Liver (tissue), 9 donors: Measurements from ENCODE around the gene EWSR1. TPM values are rescaled to one million over a fixed set of nuclear protein-coding genes. Genes with fewer than 3 reads are reported as not detected.
A peak's percentile ranks its signal among the peaks of the same experiment; 100 is the strongest.
"Not testable (repeated sequence)": the region's sequence is repeated elsewhere in the genome, so short reads cannot be mapped to it uniquely, and the experiment has no call there.

Experiments
- DNase-seq: peaks from one replicate; pipeline ENCODE4 v3.0.0-alpha.2; 2017; ENCODE audit warnings: low spot score
- H3K27ac ChIP-seq, 2 donors: one replicate each; pipeline ENCODE4 v1.7.0; 2013; ENCODE audit warnings: inconsistent platforms in 2 of 2, low read length in 2 of 2, control low read depth in 1 of 2, low read depth in 1 of 2, mild to moderate bottlenecking in 1 of 2
- H3K27me3 ChIP-seq, 4 donors: one replicate each; pipeline versions ENCODE4 v1.6.1 to v1.7.0; 2013; ENCODE audit warnings: low read length in 3 of 4, inconsistent platforms in 1 of 4, mild to moderate bottlenecking in 1 of 4, moderate library complexity in 1 of 4; ENCODE audit not compliant: control insufficient read depth in 4 of 4, insufficient read depth in 4 of 4
- H3K36me3 ChIP-seq, 4 donors: one replicate each; pipeline versions ENCODE4 v1.6.1 to v1.7.0; 2013; ENCODE audit warnings: low read length in 3 of 4, mild to moderate bottlenecking in 3 of 4, low read depth in 1 of 4, moderate library complexity in 1 of 4; ENCODE audit not compliant: control insufficient read depth in 4 of 4, insufficient read depth in 3 of 4
- H3K4me1 ChIP-seq, 4 donors: one replicate each; pipeline versions ENCODE4 v1.6.1 to v1.7.0; 2013; ENCODE audit warnings: low read length in 3 of 4, mild to moderate bottlenecking in 3 of 4, moderate library complexity in 1 of 4; ENCODE audit not compliant: control insufficient read depth in 4 of 4, insufficient read depth in 4 of 4
- H3K4me3 ChIP-seq, 3 donors: one replicate each; pipeline versions ENCODE4 v1.6.1 to v1.7.0; 2013; ENCODE audit warnings: low read length in 3 of 3, control low read depth in 1 of 3, low read depth in 1 of 3, mild to moderate bottlenecking in 1 of 3
- H3K9ac ChIP-seq, 2 donors: one replicate each; pipeline ENCODE4 v1.7.0; 2013; ENCODE audit warnings: low read length in 2 of 2, mild to moderate bottlenecking in 2 of 2, moderate library complexity in 2 of 2, control low read depth in 1 of 2, low read depth in 1 of 2
- H3K9me3 ChIP-seq, 4 donors: one replicate each; pipeline versions ENCODE4 v1.6.1 to v1.7.0; 2013; ENCODE audit warnings: low read length in 3 of 4; ENCODE audit not compliant: control insufficient read depth in 4 of 4
- ATF3 ChIP-seq: IDR thresholded peaks from 2 replicates; pipeline ENCODE4 v1.6.1; 2016; ENCODE audit warnings: antibody characterized with exemption
- CTCF ChIP-seq: fragments of 150-350 bp; IDR thresholded peaks from 2 replicates; pipeline ENCODE4 v1.5.1; 2017; ENCODE audit warnings: improper control_type of control experiment, low read depth, low read length; ENCODE audit not compliant: missing input control
- EGR1 ChIP-seq, 2 donors: IDR thresholded peaks; 2 replicates each; pipeline ENCODE4 v1.6.1; 2016 to 2018; ENCODE audit warnings: antibody characterized with exemption in 2 of 2, low read depth in 2 of 2
- FOXA1 ChIP-seq: IDR thresholded peaks from 2 replicates; pipeline ENCODE4 v1.6.1; 2016; ENCODE audit warnings: antibody characterized with exemption
- FOXA2 ChIP-seq: IDR thresholded peaks from 2 replicates; pipeline ENCODE4 v1.6.1; 2016; ENCODE audit warnings: antibody characterized with exemption
- GABPA ChIP-seq, 2 donors: IDR thresholded peaks in 1 of 2; conservative IDR thresholded peaks in 1 of 2; 2 replicates each; pipeline ENCODE4 v1.6.1; 2016; ENCODE audit warnings: antibody characterized with exemption in 2 of 2, mild to moderate bottlenecking in 1 of 2, moderate library complexity in 1 of 2
- HNF4A ChIP-seq, 2 donors: conservative IDR thresholded peaks; 2 replicates each; pipeline ENCODE4 v1.6.1; 2016; ENCODE audit warnings: antibody characterized with exemption in 2 of 2, mild to moderate bottlenecking in 2 of 2
- HNF4G ChIP-seq: IDR thresholded peaks from 2 replicates; pipeline ENCODE4 v1.6.1; 2016; ENCODE audit warnings: antibody characterized with exemption
- JUND ChIP-seq, 2 donors: IDR thresholded peaks; 2 replicates each; pipeline ENCODE4 v1.6.1; 2016; ENCODE audit warnings: antibody characterized with exemption in 2 of 2
- MAX ChIP-seq: IDR thresholded peaks from 2 replicates; pipeline ENCODE4 v1.6.1; 2016; ENCODE audit warnings: antibody characterized with exemption
- NR2F2 ChIP-seq: IDR thresholded peaks from 2 replicates; pipeline ENCODE4 v1.6.1; 2016; ENCODE audit warnings: antibody characterized with exemption
- RAD21 ChIP-seq, 2 donors: IDR thresholded peaks; 2 replicates each; pipeline ENCODE4 v1.6.1; 2016; ENCODE audit warnings: antibody characterized with exemption in 2 of 2, mild to moderate bottlenecking in 2 of 2
- REST ChIP-seq: IDR thresholded peaks from 2 replicates; pipeline ENCODE4 v1.6.1; 2016; ENCODE audit warnings: antibody characterized with exemption, mild to moderate bottlenecking
- RXRA ChIP-seq, 2 donors: IDR thresholded peaks; 2 replicates each; pipeline ENCODE4 v1.6.1; 2017 to 2018; ENCODE audit warnings: antibody characterized with exemption in 2 of 2, mild to moderate bottlenecking in 1 of 2
- SP1 ChIP-seq: IDR thresholded peaks from 2 replicates; pipeline ENCODE4 v1.6.1; 2018; ENCODE audit warnings: antibody characterized with exemption, mild to moderate bottlenecking
- TAF1 ChIP-seq: conservative IDR thresholded peaks from 2 replicates; pipeline ENCODE4 v1.6.1; 2016; ENCODE audit warnings: antibody characterized with exemption, mild to moderate bottlenecking
- YY1 ChIP-seq: IDR thresholded peaks from 2 replicates; pipeline ENCODE4 v1.6.1; 2016; ENCODE audit warnings: antibody characterized with exemption, mild to moderate bottlenecking
- ZBTB33 ChIP-seq: IDR thresholded peaks from 2 replicates; pipeline ENCODE4 v1.6.1; 2016; ENCODE audit warnings: antibody characterized with exemption
- WGBS: extraction: QIAGEN DNeasy Blood & Tissue Kit; methylation state at CpG from one replicate; pipeline ENCODE4 v1.1.7; 2013; 5-methylcytosine and 5-hydroxymethylcytosine counted together
- polyA plus RNA-seq, 2 donors: library from polyadenylated mRNA; stranded (reverse) in 1 of 2; unstranded in 1 of 2; fragments of 200-250 nt in 1 of 2; fragments of >200 nt in 1 of 2; fragmentation: Nextera tagmentation in 1 of 2; extraction: Ambion mirVana in 1 of 2; gene quantifications; one replicate each; pipeline versions ENCODE4 v1.2.1 to v1.2.3, GENCODE V29; 2013 to 2015
- total RNA-seq, 2 donors: library from RNA; depleted of rRNA; stranded (reverse); fragments of >200 nt; gene quantifications; one replicate each; pipeline ENCODE4 v1.2.3, GENCODE V29; 2014
- donor health status: healthy.
- donor health status: healthy.
- donor health status: healthy.
- donor health status: healthy.
- donor health status: healthy.

EWSR1 gene
- total and polyA plus RNA-seq, 4 donors, result 64.8 to 134 (median 78.3) TPM

- H3K4me3 ChIP-seq, result no peak overlapping the region
- H3K9ac ChIP-seq, result no peak overlapping the region
- TF ChIP-seq HNF4G (no peak), FOXA2 (no peak), EGR1 (IDR thresholded peaks at IDR 0.05; ENCODE audit: low read depth in 2 of 2) (no peak), MAX (no peak)
- H3K27me3 ChIP-seq, result no peaks in the 10 kb centered on the region
- H3K9me3 ChIP-seq, result no peaks in the 10 kb centered on the region
- DNase-seq, result no peak
- no peak overlapping the region for H3K27ac ChIP-seq
- H3K36me3 ChIP-seq, result peaks cover 11 to 48% (median 24%) of the 10 kb centered on the region in 4 donors
- 75% methylated on average over 7 of the region's 7 CpGs for WGBS
- peaks cover 4 to 33% (median 23%) of the 10 kb centered on the region in 4 donors for H3K4me1 ChIP-seq
These were observed 75.3 kb downstream of the EWSR1 start for GRCh38 chr22:29343313-29343805.

GRCh38 chr22:29344137-29344536 lies 76.1 kb downstream of the EWSR1 start:
- H3K36me3 ChIP-seq, result peaks cover 13 to 50% (median 25%) of the 10 kb centered on the region in 4 donors
- H3K27ac ChIP-seq, result peak overlapping the region in 1 of 2 donors; percentile 6
- WGBS, result 24% methylated on average over 5 of the region's 5 CpGs
- no peak overlapping the region for H3K9ac ChIP-seq
- H3K4me3 ChIP-seq, result no peak overlapping the region
- no peaks in the 10 kb centered on the region for H3K27me3 ChIP-seq
- peaks cover 4 to 29% (median 22%) of the 10 kb centered on the region in 4 donors for H3K4me1 ChIP-seq
- TF ChIP-seq HNF4G (no peak), CTCF (no peak), ATF3 (no peak), YY1 (no peak), RAD21 (IDR thresholded peaks at IDR 0.05) (peak in 1 of 2 donors; percentile 30), HNF4A (conservative IDR thresholded peaks at IDR 0.05) (peak; percentile 38 to 52), NR2F2 (no peak), SP1 (peak; percentile 19), MAX (no peak), FOXA1 (no peak), TAF1 (no peak), GABPA (IDR thresholded peaks at IDR 0.05 in 1 of 2, conservative IDR thresholded peaks at IDR 0.05 in 1 of 2) (no peak), ZBTB33 (no peak), REST (no peak), RXRA (IDR thresholded peaks at IDR 0.05) (peak; percentile 36 to 66), EGR1 (IDR thresholded peaks at IDR 0.05; ENCODE audit: low read depth in 2 of 2) (no peak), JUND (IDR thresholded peaks at IDR 0.05) (peak in 1 of 2 donors; percentile 39), FOXA2 (peak; percentile 10)
- no peaks in the 10 kb centered on the region for H3K9me3 ChIP-seq
- no peak for DNase-seq

GRCh38 chr22:29344889-29345288 lies 76.8 kb downstream of the EWSR1 start:
- not testable (repeated sequence) for H3K9ac ChIP-seq, DNase-seq, H3K9me3 ChIP-seq, H3K4me3 ChIP-seq, H3K27me3 ChIP-seq
- peaks cover 4 to 29% (median 22%) of the 10 kb centered on the region in 4 donors for H3K4me1 ChIP-seq
- peaks cover 13 to 51% (median 28%) of the 10 kb centered on the region in 4 donors for H3K36me3 ChIP-seq
- 66% methylated on average over 5 of the region's 5 CpGs for WGBS
- peak overlapping the region in 1 of 2 donors; percentile 27 for H3K27ac ChIP-seq
